22Rv1 (cell line): ENCODE data around the gene ARHGAP29.

Experiments
- ZFX ChIP-seq: fragments of 450-650 bp; IDR thresholded peaks from 2 replicates; pipeline ENCODE4 v1.6.1; 2017; ENCODE audit warnings: antibody characterized with exemption, borderline replicate concordance
- TF ChIP-seq, protein P1 (sequence below): fragments of 450-650 bp; IDR thresholded peaks from 2 replicates; pipeline ENCODE4 v1.5.1; 2017; ENCODE audit warnings: mild to moderate bottlenecking

DNA sequence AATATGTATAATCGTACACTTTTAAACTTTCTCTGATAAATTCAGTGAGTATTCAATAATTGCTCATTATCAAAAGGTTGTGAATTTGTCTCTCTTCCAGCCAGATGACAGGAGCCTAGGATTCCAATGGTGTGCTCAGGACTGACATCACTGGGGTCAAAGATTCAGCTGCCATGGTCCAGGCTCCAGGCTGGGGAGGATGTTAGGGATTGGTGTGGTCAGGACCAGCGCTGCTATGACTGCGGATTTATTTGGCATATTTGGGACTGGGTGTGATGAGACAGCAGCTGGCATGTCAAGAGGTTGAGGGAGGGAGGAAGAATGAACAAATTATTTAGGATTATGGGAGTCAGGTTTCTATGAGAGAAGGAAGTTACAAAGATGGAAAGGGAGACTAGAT, 68.3 kb downstream of the ARHGAP29 start:
- TF ChIP-seq, protein P1, sequence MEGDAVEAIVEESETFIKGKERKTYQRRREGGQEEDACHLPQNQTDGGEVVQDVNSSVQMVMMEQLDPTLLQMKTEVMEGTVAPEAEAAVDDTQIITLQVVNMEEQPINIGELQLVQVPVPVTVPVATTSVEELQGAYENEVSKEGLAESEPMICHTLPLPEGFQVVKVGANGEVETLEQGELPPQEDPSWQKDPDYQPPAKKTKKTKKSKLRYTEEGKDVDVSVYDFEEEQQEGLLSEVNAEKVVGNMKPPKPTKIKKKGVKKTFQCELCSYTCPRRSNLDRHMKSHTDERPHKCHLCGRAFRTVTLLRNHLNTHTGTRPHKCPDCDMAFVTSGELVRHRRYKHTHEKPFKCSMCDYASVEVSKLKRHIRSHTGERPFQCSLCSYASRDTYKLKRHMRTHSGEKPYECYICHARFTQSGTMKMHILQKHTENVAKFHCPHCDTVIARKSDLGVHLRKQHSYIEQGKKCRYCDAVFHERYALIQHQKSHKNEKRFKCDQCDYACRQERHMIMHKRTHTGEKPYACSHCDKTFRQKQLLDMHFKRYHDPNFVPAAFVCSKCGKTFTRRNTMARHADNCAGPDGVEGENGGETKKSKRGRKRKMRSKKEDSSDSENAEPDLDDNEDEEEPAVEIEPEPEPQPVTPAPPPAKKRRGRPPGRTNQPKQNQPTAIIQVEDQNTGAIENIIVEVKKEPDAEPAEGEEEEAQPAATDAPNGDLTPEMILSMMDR = no peak
- TF ChIP-seq ZFX = no peak
